HuH-7 (cell line): ENCODE measurements around the gene BCAS4.
"Not testable (repeated sequence)": the region's sequence is repeated elsewhere in the genome, so short reads cannot be mapped to it uniquely, and the experiment has no call there.

Source experiments
- DNase-seq: peaks from one replicate; pipeline ENCODE4 v3.0.0; 2011; ENCODE audit warnings: low spot score

The BCAS4 gene

DNA sequence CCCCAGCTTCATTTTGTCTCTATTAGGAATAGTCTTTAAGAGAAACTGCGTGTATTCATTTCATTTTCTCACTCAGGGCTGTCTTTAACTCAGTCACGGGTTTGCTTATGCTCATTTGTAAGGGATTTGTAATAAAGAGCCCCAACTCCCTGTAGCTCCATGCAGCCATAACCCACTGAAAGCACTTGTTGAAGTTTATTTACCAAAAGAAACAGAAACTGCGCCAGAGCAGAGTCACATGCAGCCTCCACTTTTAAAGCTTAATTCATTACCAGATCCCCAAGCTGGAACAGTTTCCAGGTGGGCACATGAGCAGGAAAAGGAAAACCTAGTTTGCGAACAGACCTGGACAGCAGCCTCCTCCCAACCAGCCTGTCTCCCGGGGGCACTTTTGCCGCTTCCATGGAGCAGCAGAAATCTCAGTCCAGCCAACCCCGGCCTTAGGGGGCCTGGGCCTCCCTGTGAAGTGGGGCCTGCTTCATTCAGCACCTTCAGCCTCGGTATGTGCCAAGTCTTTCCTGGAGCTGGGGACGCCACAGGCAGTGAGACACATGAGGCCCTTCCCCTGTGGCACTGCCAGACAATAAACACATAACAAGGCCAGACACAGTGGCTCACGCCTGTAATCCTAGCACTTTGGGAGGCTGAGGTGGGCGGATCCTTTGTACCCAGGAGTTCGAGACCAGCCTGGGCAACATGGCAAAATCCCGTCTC is 4.5 kb downstream of the BCAS4 start:
- no peak for DNase-seq

DNA sequence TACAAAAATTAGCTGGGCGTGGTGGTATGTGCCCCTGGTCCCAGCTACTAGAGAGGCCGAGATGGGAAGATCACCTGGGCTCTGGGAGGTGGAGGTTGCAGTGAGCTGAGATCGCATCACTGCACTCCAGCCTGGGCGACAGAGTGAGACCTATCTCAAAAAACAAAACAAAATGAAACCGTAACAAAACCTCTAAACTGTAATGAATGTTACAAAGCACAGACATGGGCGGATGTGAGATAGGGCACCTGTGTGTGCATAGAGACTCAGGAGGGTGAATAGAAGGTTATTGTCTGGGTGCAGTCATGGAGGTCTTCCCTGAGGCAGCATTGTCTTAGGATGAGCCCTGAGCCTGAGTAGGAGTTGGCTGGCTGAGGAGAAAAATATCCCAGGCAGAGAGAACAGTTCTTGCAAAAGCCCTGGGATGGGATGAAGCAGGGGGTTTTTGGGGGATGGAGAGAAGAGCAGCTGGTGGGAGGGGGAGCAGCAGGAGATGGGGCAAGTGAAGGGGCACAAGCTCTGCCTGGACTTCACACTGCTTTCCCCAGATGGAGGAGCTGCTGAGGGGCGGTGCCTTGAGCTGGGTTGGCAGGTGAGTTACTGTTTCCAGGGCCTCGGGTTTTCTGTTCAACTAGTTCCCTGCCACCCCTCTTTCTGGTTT is 5.2 kb downstream of the BCAS4 start:
- DNase-seq = no peak

DNA sequence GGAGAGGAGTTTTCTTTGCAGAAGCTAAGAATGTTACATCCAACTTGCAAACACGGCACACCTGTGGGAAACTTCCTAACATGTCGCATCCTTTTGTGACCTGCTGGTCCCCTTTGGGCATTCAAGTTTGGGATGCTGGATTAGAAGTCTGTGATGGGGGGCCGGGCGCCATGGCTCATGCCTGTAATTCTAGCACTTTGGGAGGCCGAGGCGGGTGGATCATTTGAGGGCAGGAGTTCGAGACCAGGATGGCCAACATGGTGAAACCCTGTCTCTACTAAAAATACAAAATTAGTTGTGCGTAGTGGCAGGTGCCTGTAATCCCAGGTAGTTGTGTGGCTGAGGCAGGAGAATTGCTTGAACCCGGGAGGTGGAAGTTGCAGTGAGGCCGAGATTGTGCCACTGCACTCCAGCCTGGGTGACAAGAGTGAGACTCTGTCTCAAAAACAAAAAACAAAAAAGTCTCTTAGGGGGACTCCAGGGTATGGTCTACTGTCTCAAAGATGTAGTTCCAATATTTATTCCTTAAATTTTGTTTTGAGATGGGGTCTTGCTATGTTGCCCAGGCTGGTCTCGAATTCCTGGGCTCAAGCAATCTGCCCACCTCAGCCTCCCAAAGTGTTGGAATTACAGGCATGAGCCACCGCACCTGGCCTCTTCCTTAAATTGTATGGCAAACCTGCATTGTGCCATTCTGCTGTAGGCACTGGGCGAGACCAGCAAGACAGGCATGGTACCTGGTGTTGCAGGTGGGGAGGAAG is 6.3 kb downstream of the BCAS4 start:
- not testable (repeated sequence) for DNase-seq

DNA sequence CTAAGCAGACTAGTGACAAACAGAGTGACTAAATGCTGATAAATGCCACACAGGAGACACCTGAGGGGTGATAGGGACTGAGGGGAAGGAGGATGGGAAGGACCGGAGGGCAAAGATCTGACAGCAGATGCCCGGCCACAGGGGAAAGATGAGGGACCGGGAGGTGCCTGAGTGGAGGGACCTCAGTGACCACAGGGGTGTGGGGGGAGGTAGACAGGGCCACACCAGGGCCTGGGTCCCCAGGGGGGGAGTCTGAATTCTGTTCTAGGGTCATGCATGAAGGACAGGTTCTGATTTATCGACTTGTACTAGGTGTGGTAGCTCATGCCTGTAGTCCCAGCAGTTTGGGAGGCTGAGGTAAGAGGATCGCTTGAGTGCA is 6.9 kb downstream of the BCAS4 start:
- no peak for DNase-seq

DNA sequence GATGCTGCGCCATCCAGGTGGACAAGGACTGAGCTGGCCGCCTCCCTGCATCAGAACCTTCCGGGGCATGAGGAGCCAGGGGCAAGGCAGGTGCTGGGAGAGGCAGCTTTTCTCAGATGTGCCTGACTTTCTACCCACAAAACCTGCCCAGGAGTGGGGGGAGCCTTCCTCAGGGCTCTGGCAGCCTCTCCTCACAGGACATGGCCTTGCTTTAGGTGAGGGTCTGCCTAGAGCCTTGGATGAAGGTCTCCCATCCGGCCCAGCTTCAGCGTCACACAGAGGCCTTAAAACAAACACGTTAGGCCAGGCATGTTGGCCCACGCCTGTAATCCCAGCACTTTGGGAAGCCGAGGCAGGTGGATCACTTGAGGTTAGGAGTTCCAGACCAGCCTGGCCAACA is 7.4 kb downstream of the BCAS4 start:
- DNase-seq = no peak

DNA sequence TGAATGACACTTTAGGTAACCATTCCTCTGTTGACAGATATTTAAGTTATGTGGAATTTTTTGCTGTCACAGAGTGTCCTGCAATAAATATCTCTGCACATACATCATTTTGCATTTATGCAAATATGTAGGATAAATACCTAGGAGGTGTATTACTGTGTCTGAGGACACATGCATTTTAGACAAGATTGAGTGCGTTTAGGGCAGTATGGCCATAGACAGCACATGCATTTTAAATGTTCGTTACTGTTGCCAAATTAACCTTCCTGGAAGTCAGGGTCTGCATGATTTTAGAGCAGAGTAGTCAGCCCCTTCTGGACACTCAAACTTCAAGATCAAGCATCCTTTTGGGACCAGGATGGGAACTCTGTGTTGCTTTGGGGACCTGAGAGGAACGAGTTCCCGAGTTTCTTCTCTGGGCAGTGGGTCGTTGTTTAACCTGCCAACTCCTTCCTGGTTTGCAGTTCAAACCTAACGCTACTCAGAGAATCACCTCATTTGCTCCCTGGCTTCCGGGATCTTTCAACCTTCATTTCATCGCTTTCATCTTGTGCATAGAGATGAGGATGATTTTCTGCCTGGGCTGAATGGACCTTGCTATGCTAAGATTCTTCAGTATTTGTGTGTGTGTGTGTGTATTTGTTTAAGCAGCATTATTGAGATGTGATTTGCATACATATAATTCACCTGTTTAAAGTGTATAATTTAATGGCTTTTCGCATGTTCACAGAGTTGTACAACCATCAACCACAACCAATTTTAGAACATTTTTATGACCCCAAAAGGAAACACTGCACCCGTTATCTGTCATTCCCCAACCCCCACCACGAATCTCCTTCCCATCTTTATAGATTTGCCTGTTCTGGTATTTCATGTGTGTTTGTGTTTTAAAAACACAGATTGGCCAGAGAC is 9.8 kb downstream of the BCAS4 start:
- no peak for DNase-seq

DNA sequence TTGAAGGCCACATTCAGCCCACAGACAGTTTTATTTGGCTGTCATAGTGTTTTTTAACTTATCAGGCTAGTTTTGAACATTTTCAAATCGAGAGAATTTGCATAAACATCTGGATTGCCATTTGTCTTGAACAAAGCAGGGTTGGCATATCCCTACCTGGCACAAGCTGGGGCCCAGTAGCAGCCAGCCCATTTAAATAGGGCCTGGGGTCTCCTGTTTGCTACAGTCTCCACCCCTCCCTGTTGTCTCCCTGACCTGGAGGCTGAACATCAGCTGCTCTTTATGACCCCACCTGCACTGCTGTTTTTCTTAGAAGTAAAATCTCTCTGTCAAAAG is 10.5 kb downstream of the BCAS4 start:
- DNase-seq = no peak

DNA sequence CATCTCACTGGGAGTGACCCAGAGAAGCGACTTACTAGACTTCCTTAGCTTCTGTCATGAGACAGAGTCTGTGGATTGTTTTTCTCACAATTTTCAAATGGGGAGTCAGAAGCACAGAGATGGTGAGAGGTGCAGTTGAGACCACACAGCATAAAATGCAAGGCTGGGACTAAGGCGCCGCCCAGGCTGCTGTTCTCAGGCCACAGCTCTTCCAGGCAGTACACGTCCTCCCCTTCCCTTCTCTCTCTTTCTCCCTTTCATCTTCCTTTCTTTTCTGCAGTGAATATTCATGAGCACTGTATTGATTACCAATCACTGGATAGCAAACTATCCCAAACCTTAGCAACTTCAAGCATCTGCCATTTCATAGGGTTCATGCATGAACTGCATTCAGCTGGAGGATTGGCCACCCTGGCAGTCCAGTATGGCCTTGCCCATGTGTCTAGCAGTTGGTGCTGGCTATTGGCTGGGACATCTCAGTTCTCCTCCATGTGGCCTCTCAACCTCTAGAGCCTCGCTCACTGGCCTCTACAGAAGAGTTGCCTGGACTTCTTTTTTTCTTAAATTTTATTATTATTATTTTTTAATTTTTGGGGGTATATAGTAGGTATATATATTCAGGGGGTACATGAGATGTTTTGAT is 11.4 kb downstream of the BCAS4 start:
- no peak for DNase-seq

DNA sequence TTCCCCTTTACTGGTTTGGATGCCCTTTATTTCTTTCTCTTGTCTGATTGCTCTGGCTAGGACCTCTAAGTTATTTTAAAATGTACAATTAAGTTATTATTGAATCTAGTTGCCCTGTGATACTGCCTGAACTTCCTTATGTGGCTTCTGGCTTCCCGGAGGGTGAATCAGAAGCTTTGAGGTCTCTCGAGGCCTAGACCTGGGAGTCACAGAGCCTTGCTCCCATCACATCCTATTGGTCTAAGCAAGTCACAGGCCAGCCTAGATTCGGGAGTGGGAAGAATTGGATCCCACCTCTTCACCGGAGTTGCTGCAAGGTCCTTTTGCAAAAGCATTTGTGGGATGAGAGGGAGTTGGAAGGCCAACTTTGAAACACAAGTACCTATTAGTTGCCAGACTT is 15.2 kb downstream of the BCAS4 start:
- DNase-seq = no peak

DNA sequence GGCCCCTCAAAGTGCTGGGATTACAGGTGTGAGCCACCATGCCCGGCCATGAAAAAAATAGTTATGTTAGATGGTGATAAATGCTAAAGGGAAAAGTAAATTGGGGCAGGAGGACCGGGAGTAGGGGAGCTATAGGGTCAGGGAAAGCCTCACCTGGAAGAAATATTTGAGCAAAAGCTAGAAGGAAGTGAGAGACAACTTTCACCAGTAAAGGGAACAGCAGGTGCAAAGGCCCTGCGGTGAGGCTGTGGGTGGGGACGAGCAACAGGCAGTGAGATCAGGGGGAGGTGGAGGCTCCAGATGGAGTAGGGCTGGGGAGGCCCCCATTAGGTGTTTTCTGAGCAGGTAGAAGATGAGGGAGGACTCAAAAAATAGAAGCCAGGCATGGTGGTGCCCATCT is 16.0 kb downstream of the BCAS4 start:
- DNase-seq = no peak

DNA sequence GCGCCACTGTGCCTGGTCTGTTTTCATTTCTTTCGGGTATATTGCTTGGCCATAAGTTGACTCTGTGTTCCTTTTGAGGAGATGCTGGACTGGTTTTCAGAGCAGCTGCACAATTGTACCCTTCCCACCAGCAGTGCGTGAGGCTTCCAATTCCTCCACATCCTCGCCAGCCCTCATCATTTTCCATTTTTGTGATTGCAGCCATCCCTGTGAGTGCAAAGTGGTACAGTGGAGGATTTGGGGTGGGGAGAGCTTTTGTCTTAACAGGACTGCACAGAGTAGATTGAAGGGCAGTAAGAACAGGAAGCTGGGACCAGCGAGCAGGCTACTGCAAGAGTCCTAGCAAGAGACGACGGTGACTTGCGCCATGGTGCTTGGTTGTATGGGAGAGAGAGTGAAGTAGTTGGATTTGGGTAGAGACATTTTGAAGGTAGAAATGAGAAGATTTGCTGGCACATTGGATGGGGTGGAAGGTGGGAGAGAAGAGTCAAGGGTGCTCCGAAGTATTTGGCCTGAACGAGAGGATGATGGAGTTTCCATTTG is 18.3 kb downstream of the BCAS4 start:
- DNase-seq = no peak

DNA sequence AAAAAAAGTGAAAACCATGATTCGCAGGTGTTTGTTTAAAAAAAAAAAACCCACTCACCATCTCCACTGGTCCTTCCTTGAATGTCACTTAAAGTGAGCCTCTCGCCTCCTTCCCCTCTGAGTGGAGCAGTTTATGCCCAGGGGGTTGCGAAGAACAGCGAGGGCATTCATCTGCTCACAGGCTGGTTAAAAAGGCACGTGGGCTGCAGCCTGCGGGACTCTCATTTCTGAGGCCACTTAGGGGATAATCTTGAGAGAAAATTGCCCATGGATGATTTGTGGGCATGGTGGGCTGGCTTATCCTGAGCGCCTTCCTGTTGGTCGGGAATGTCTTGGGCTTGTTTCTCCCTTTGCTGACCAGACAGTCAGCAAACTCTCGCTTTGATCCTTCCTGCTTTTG is 18.9 kb downstream of the BCAS4 start:
- DNase-seq = no peak

DNA sequence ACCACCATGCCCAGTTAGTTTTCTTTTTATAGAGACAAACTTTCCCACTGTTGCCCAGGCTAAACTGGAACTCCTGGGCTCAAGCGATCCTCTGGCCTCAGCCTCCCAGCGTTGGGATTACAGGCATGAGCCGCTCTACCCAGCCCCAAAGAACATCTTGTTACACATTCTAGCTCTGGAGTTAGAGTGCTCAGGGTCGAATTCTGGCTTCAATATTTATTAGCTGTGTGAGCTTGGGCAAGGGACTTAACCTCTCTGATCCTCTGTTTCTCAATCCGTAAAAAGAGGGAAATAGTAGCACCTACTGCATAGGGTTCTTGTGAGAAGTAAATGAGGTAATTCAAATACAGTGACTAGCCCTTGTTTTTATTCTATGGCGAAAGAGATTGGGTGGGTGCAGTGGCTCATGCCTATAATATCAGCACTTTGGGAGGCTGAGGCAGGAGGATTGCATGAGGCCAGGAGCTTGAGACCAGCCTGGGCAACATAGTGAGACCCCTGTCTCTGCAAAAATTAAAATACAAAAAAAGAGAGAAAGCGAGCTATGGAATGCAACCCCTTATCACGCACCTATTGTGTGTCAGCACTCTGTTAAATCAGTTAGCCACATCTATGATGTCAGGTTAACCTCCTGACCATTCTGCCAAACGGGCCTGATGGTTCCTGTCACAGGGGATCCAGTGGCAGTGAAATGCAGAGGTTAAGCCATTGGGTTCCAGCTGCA is 19.7 kb downstream of the BCAS4 start:
- no peak for DNase-seq

DNA sequence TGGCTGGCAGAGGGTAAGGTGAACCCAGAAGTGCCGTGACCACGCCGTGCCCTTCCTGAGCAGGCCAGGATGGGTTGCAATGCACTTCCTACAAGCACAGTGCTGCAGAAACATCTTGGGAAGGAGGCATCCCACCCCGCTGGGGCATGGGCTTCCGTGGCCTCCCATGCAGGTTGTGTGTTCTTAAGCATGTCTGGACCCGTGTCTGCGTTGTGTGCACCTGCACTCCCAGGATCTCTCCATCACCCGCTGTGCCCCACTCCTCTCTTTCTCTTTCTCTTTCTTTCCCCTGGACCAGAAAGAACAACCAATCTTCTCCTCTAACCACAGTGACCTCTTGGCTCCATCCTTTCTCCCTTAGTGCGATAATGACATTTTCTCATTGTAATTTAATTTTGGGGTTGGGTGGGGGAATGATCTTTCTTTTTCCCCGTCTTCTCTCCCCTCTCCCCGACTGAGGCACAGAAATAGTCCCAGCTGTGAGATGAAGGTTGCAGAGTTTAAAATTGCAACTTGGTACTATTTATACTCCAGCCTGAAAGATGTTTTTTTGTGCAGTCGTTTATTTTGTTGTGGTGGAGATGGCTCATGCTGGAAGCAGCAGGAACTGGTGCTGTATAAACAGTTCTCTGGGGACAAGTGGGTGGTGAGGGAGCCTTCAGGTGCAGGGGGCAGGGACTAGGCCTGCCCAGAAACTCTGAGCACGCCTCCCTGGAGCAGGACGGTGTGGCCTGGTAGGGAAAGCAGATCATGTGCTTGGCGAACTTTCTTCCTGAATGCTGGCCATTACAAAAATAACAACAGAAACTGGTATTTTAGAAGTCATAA is 20.5 kb downstream of the BCAS4 start:
- no peak for DNase-seq

DNA sequence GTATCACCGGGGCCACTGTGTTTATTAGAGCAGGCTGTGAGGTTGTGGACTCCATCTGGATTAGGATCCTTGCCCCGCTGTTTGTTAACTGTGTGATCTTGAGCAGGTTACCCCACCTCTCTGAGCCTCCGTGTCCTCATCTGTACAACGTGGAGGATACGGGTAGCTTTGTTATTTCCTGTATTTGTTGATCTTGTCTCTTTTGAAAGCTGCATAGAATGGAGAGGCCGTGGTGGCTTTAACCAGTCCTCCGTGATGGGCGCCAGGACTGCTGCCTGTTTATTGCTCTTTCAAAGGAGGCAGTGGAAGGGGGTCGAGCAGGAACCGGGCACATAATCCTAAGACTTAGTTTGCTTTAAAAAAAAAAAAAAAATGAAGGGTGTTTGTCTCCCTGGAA is 22.9 kb downstream of the BCAS4 start:
- DNase-seq = no peak

DNA sequence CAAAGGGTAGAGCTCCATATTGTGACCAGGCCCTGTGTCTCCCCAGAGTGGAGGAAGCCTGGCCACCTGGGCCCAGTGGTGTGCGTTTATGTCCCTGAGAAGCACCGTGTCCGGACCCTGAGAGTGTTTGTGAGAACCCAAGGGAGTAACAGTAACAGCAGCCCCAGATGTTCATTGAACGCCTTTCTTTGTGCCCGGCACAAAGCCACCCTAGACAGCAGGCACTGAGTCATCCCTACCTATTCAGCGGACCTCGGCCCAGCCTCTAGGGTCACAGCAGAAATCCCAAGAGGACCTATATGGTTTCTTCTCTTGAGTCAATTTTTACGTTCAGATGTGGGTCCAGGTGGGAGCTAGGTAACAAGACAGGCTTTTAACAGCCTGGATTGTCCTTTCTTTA is 24.5 kb downstream of the BCAS4 start:
- no peak for DNase-seq

DNA sequence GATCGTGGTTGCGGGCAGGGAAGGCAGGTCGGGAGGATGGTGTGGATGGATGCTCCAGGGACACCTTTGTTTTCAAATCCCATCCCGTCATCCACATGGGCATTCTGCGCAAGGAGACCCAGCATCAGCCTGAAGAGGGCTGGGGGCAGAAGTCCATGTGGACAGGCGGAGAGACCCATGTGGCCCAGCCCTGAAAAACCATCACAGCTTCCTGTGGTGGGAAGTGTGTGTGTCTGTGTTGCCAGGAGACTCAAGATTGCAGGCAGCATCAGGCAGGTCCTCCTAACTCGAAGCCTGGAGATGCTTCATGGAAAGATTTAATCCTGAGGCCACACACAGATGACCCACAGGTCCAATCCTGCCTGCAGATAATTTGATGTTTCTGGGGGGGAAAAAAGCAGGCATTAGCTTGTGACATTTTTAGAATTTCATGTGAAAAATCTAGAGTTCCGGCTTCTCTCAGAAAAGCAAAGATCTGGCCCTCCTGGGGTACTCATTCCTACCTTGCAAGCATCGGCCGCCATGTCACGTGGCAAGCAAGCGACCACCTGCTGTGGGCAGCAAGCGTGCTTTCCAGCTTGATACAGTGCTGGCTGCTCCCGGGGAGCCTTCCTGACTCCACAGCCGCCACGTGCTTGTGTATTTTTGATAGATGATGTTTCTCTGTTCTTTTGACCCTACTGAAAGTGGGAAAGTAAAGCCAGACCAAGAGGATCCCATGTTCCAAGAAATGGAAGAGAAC is 25.8 kb downstream of the BCAS4 start:
- DNase-seq = no peak

DNA sequence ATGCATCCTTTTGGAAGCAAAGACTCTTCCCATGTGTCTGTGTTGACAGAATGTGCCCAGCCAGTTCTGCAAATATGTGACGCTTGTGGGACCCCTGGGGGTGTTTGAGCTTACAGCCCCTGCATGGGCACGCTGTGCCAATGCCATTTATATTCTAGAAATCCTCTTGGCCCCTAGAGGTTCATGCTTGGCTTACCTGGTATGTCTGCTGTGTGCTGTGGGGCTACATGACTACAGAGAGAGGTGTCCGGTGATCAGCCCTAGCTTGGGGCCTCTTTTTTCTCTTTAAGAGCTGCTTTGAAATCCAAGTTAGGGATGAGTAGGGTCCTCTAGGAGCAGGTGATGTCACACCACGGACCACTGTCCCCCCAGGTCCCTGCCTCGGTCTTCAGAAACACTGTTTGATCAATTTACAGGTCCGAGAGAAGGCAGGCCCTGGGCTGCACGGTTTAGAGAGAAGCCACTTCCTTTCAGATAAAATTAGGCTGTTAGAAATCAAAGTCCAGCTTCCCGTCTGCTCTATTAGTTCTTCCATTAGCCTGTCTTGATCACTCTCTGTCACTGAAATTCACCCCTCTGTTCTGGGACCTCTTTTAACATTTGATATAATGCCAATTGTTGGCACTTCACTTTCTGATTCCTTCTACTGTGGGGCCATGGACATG is 26.5 kb downstream of the BCAS4 start:
- no peak for DNase-seq

DNA sequence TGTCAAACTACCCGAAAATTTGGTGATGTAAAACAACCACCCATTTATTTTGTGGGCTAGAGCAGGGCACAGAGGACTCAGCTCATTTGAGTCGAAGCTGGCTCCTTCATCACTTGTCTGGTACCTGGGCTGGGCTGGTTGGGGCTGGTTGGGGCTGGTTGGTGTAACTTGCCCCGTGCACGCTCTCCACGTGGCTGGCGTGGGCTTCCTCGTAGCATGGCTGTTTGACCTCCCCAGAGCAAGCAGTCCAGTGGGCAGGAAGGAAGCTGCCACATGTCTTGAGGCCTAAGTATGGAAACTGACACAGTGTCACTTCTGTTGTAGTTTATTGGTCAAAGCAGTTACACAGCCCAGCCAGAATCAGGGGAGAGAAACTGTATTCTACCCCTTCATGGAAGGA is 27.1 kb downstream of the BCAS4 start:
- DNase-seq = no peak
